ENCODE measurements around the gene SPSB2. TPM values are rescaled to one million over a fixed set of nuclear protein-coding genes. Genes with fewer than 3 reads are reported as not detected.

Gene SPSB2
- total and polyA plus RNA-seq, 9 of the 15 experiments (the other 6 are each of a cell fraction or from before 2014, with no cell fraction given): 0.10 to 10.6 (median 1.9) TPM

DNA sequence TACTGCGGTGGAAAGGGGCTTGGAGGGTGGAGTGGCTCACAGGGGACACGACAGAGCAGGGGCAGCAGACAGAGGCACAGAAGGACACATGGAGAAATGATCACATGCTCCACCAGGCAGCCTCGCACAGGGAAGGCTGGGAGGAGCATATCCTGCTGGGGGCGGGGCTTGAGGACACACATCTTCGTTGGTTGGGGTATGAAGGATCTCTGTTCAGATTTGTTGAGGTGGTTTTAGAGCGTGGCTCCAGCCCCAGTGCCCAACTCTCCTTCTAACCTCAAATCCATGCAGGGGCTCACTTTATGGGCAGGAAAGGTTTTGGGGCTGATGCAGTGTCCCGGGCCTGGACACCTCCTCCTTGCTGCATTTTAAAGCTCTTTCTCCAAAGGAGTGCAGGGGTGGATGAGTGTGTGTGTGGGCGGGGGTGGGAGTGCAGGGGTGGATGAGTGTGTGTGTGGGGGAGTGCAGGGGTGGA is 45.6 kb downstream of the SPSB2 start:
- Histone ChIP-seq H4K20me1 (replicated peaks; ENCODE audit: control insufficient read depth, insufficient read depth, low read length) (no peaks in the 10 kb centered on the region), H3K9me3 (replicated peaks; ENCODE audit: control insufficient read depth, insufficient read depth, low read depth, low read length) (no peaks in the 10 kb centered on the region), H3K9ac (ENCODE audit: insufficient read depth in 1 of 2, low read depth in 2 of 2, low read length in 2 of 2) (peak overlapping the region; percentile 26 to 83; a peak in 2 of 4 replicates), H3K79me2 (ENCODE audit: control insufficient read depth, insufficient read depth, low read length) (peaks cover 24% of the 10 kb centered on the region), H3K27ac (ENCODE audit: extremely low read depth, low read depth, low read length) (peak overlapping the region; percentile 48; the same call in 1 of the 3 replicates), H3K4me2 (ENCODE audit: insufficient read depth, low read length) (peak overlapping the region; percentile 67), H3K9me1 (ENCODE audit: control insufficient read depth, insufficient read depth, low read length) (no peaks in the 10 kb centered on the region), H2AFZ (ENCODE audit: low read depth, low read length) (peak overlapping the region; percentile 82), H3K27me3 (ENCODE audit: control insufficient read depth in 2 of 2, insufficient read depth in 2 of 2, low read length in 2 of 2) (peaks cover 0 to 4% of the 10 kb centered on the region in 2 experiments; a peak in 2 of 5 replicates), H3K4me3 (no peak overlapping the region), H3K36me3 (ENCODE audit: control insufficient read depth, insufficient read depth, low read length) (peaks cover 25% of the 10 kb centered on the region; the same call in 1 of the 3 replicates), H3K4me1 (replicated peaks in 1 of 2; ENCODE audit: control insufficient read depth in 2 of 2, insufficient read depth in 2 of 2, low read length in 2 of 2) (peaks cover 11 to 51% of the 10 kb centered on the region in 2 experiments; a peak in 4 of 5 replicates)
- ATAC-seq (peak; percentile 64), FAIRE-seq (peak; percentile 87), DNase-seq (ENCODE audit: extremely low read depth in 1 of 4, low spot score in 3 of 4) (peak; percentile 53 to 86 (median 68))
- 11% methylated on average over 7 of the region's 8 CpGs for WGBS (ENCODE audit: insufficient coverage, low coverage, missing lambda C conversion rate)
- ChIA-PET CTCF (ENCODE audit: low intra/inter-chr PET ratio) (no interaction called here), POLR2A (interaction anchor here (1.1 to 1.2 kb wide), 2 partner anchors 13 to 46 kb away, joined by 3 to 4 read pairs; partner anchors contain the start of gene SPSB2)
- BruUV-seq (replicated peaks): no TSS peak
- intact Hi-C loops (cut with micrococcal nuclease) (loop anchor here (2.0 to 10.0 kb wide), 4 partner anchors 50 to 273 kb away; partner anchors contain the start of genes IFFO1 and ZNF384), in situ Hi-C loops (cut with MboI) (no loop called here)
- TF ChIP-seq HDAC2 (IDR thresholded peaks at IDR 0.05): 0 out of 2 replicates have a peak, but pooled peaks have one; percentile 22
- TF ChIP-seq, protein P1, sequence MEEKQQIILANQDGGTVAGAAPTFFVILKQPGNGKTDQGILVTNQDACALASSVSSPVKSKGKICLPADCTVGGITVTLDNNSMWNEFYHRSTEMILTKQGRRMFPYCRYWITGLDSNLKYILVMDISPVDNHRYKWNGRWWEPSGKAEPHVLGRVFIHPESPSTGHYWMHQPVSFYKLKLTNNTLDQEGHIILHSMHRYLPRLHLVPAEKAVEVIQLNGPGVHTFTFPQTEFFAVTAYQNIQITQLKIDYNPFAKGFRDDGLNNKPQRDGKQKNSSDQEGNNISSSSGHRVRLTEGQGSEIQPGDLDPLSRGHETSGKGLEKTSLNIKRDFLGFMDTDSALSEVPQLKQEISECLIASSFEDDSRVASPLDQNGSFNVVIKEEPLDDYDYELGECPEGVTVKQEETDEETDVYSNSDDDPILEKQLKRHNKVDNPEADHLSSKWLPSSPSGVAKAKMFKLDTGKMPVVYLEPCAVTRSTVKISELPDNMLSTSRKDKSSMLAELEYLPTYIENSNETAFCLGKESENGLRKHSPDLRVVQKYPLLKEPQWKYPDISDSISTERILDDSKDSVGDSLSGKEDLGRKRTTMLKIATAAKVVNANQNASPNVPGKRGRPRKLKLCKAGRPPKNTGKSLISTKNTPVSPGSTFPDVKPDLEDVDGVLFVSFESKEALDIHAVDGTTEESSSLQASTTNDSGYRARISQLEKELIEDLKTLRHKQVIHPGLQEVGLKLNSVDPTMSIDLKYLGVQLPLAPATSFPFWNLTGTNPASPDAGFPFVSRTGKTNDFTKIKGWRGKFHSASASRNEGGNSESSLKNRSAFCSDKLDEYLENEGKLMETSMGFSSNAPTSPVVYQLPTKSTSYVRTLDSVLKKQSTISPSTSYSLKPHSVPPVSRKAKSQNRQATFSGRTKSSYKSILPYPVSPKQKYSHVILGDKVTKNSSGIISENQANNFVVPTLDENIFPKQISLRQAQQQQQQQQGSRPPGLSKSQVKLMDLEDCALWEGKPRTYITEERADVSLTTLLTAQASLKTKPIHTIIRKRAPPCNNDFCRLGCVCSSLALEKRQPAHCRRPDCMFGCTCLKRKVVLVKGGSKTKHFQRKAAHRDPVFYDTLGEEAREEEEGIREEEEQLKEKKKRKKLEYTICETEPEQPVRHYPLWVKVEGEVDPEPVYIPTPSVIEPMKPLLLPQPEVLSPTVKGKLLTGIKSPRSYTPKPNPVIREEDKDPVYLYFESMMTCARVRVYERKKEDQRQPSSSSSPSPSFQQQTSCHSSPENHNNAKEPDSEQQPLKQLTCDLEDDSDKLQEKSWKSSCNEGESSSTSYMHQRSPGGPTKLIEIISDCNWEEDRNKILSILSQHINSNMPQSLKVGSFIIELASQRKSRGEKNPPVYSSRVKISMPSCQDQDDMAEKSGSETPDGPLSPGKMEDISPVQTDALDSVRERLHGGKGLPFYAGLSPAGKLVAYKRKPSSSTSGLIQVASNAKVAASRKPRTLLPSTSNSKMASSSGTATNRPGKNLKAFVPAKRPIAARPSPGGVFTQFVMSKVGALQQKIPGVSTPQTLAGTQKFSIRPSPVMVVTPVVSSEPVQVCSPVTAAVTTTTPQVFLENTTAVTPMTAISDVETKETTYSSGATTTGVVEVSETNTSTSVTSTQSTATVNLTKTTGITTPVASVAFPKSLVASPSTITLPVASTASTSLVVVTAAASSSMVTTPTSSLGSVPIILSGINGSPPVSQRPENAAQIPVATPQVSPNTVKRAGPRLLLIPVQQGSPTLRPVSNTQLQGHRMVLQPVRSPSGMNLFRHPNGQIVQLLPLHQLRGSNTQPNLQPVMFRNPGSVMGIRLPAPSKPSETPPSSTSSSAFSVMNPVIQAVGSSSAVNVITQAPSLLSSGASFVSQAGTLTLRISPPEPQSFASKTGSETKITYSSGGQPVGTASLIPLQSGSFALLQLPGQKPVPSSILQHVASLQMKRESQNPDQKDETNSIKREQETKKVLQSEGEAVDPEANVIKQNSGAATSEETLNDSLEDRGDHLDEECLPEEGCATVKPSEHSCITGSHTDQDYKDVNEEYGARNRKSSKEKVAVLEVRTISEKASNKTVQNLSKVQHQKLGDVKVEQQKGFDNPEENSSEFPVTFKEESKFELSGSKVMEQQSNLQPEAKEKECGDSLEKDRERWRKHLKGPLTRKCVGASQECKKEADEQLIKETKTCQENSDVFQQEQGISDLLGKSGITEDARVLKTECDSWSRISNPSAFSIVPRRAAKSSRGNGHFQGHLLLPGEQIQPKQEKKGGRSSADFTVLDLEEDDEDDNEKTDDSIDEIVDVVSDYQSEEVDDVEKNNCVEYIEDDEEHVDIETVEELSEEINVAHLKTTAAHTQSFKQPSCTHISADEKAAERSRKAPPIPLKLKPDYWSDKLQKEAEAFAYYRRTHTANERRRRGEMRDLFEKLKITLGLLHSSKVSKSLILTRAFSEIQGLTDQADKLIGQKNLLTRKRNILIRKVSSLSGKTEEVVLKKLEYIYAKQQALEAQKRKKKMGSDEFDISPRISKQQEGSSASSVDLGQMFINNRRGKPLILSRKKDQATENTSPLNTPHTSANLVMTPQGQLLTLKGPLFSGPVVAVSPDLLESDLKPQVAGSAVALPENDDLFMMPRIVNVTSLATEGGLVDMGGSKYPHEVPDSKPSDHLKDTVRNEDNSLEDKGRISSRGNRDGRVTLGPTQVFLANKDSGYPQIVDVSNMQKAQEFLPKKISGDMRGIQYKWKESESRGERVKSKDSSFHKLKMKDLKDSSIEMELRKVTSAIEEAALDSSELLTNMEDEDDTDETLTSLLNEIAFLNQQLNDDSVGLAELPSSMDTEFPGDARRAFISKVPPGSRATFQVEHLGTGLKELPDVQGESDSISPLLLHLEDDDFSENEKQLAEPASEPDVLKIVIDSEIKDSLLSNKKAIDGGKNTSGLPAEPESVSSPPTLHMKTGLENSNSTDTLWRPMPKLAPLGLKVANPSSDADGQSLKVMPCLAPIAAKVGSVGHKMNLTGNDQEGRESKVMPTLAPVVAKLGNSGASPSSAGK (IDR thresholded peaks at IDR 0.05): peak; percentile 51; the same call in 1 of the 2 replicates
- TF ChIP-seq CBFA2T2 (conservative IDR thresholded peaks at IDR 0.05): 0 out of 2 replicates have a peak, but pooled peaks have one; percentile 20
- TF ChIP-seq SAP30 (IDR thresholded peaks at IDR 0.05; ENCODE audit: borderline replicate concordance, insufficient read depth, low read depth, low read length, poor library complexity, severe bottlenecking): no peak
- peak; percentile 44; the same call in 1 of the 2 replicates for TF ChIP-seq TEAD4 (IDR thresholded peaks at IDR 0.05; ENCODE audit: low read length)
- no peak for TF ChIP-seq TEAD4 (CRISPR knock-in tag; IDR thresholded peaks at IDR 0.05; ENCODE audit: borderline replicate concordance)
- TF ChIP-seq ZBTB33 (CRISPR knock-in tag; IDR thresholded peaks at IDR 0.05): no peak
- TF ChIP-seq EGR1 (conservative IDR thresholded peaks at IDR 0.05): peak; percentile 89

Data from K562 (cell line).